ENCODE data around the gene XPNPEP1.

Gene XPNPEP1

GRCh38 chr10:109892117-109892516, 31.2 kb downstream of the XPNPEP1 start:
- no peak for DNase-seq

- DNase-seq = no peak
Observed at GRCh38 chr10:109891105-109891504, 32.2 kb downstream of the XPNPEP1 start.

GRCh38 chr10:109889867-109890266, 33.4 kb downstream of the XPNPEP1 start:
- no peak for DNase-seq

GRCh38 chr10:109887776-109888175, 35.5 kb downstream of the XPNPEP1 start:
- DNase-seq = no peak

GRCh38 chr10:109887243-109887642, 36.1 kb downstream of the XPNPEP1 start:
- DNase-seq = no peak

- DNase-seq = no peak
Observed at GRCh38 chr10:109886781-109887140, 36.5 kb downstream of the XPNPEP1 start.

- no peak for DNase-seq
Observed at GRCh38 chr10:109886037-109886780, 37.1 kb downstream of the XPNPEP1 start.

- peak; percentile 57 for DNase-seq
Observed at GRCh38 chr10:109883859-109884771, 39.2 kb downstream of the XPNPEP1 start.

GRCh38 chr10:109882251-109883057, 40.9 kb downstream of the XPNPEP1 start:
- DNase-seq = no peak

GRCh38 chr10:109881769-109882057, 41.6 kb downstream of the XPNPEP1 start:
- DNase-seq = no peak

- no peak for DNase-seq
Observed at GRCh38 chr10:109880886-109881768, 42.2 kb downstream of the XPNPEP1 start.

- no peak for DNase-seq
Observed at GRCh38 chr10:109877546-109877945, 45.8 kb downstream of the XPNPEP1 start.

GRCh38 chr10:109875828-109876821, 47.2 kb downstream of the XPNPEP1 start:
- DNase-seq = no peak

- no peak for DNase-seq
Observed at GRCh38 chr10:109875151-109875568, 48.2 kb downstream of the XPNPEP1 start.

GRCh38 chr10:109871476-109871875, 51.8 kb downstream of the XPNPEP1 start:
- DNase-seq = no peak

- no peak for DNase-seq
Observed at GRCh38 chr10:109866995-109867635, 56.2 kb downstream of the XPNPEP1 start.

GRCh38 chr10:109866168-109866994, 56.9 kb downstream of the XPNPEP1 start:
- no peak for DNase-seq

- DNase-seq = no peak
Observed at GRCh38 chr10:109863775-109864174, 59.5 kb downstream of the XPNPEP1 start.

- DNase-seq = no peak
Observed at GRCh38 chr10:109862738-109863137, 60.6 kb downstream of the XPNPEP1 start.

- DNase-seq = no peak
Observed at GRCh38 chr10:109862041-109862440, 61.3 kb downstream of the XPNPEP1 start.

Data from activated CD4-positive, CD25-positive, alpha-beta regulatory T cell treated with anti-CD3 and anti-CD28 coated beads, Interleukin-2, amount 50 U/mL, for 72 hours (primary cell).